Suprapubic skin (tissue), 4 donors: Measurements from ENCODE around the gene RAB6B. TPM values are rescaled to one million over a fixed set of nuclear protein-coding genes. Genes with fewer than 3 reads are reported as not detected.

Source experiments
- DNase-seq, 2 donors: peaks; one replicate each; pipeline ENCODE4 v3.0.0-alpha.2; 2019; ENCODE audit warnings: low spot score in 2 of 2
- H3K27ac ChIP-seq: fragments of 200-600 bp; sonication (generic); one replicate; pipeline ENCODE4 v1.5.1; 2019
- H3K27me3 ChIP-seq: fragments of 200-600 bp; sonication (generic); one replicate; pipeline ENCODE4 v1.5.1; 2019
- H3K36me3 ChIP-seq: fragments of 200-600 bp; sonication (generic); one replicate; pipeline ENCODE4 v1.5.1; 2019
- H3K4me1 ChIP-seq: fragments of 200-600 bp; sonication (generic); one replicate; pipeline ENCODE4 v1.5.1; 2019
- H3K4me3 ChIP-seq: fragments of 200-600 bp; sonication (generic); one replicate; pipeline ENCODE4 v1.5.1; 2019; ENCODE audit warnings: mild to moderate bottlenecking
- H3K9me3 ChIP-seq: fragments of 200-600 bp; sonication (generic); one replicate; pipeline ENCODE4 v1.5.1; 2019
- CTCF ChIP-seq, 2 donors: fragments of 200-600 bp in 1 of 2; fragments of 450-650 bp in 1 of 2; sonication (generic) in 1 of 2; IDR thresholded peaks; one replicate each; pipeline ENCODE4 v1.5.1; 2016 to 2019; ENCODE audit warnings: antibody characterized with exemption in 2 of 2, mild to moderate bottlenecking in 1 of 2, moderate library complexity in 1 of 2
- EP300 ChIP-seq: sonication (generic); formaldehyde crosslinking; IDR thresholded peaks from one replicate; pipeline ENCODE4 v1.6.1; 2017; ENCODE audit warnings: antibody characterized with exemption
- POLR2A ChIP-seq, 2 donors: fragments of 450-650 bp; IDR thresholded peaks; one replicate each; pipeline ENCODE4 v1.6.1; 2017; ENCODE audit warnings: antibody characterized with exemption in 2 of 2, mild to moderate bottlenecking in 2 of 2, moderate library complexity in 2 of 2
- POLR2AphosphoS5 ChIP-seq, 3 donors: sonication (generic); formaldehyde crosslinking; IDR thresholded peaks; one replicate each; pipeline ENCODE4 v1.6.1; 2017; ENCODE audit warnings: antibody characterized with exemption in 3 of 3
- WGBS: methylation state at CpG from one replicate; pipeline ENCODE4 v1.1.5; 2018; 5-methylcytosine and 5-hydroxymethylcytosine counted together
- total RNA-seq, 4 donors: library from RNA; depleted of rRNA; stranded (reverse); fragments of >200 nt; gene quantifications; one replicate each; pipeline ENCODE4 v1.1.0, GENCODE V29; 2016

The RAB6B gene
- total RNA-seq, 4 donors from 2014 or later, result 0.34 to 1.3 (median 0.83) TPM

DNA sequence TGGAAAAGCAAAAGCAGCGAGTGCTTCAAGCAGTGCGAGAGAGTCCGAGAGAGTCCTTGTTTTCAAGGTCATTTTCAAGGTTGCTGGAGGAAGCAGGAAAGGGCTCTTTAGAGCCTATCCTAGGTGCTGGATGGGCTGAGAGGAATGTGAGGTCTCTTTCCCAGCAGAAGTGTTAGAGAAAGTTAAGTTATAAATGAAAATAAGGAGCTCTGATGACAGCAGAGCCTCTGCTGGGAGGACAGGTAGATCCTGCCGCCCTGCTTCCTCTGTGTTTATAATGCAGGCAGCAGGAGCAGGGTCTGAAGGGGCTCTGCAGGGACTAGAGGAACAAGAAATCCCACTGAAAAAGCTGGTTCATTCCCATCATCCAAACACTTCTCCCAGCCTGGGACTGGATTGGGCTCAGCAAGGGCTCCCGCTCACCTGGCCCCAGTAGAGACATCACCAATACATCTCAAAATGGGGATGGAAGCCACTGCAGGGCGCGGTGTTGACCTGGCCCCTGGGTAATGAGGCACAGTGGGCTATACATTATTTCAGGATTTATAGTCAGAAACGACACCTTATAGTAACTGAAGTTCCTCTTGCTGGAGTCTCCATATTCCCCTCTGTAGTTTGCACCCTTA, 41.5 kb upstream of the RAB6B start:
- no peaks in the 10 kb centered on the region for H3K27me3 ChIP-seq
- H3K36me3 ChIP-seq, result no peaks in the 10 kb centered on the region
- no peak overlapping the region for H3K4me3 ChIP-seq
- TF ChIP-seq POLR2A (IDR thresholded peaks at IDR 0.05) (no peak), EP300 (no peak), POLR2AphosphoS5 (IDR thresholded peaks at IDR 0.05) (no peak), CTCF (IDR thresholded peaks at IDR 0.05) (no peak)
- 83% methylated on average over 8 of the region's 8 CpGs for WGBS
- peak; percentile 21 to 38 for DNase-seq
- H3K4me1 ChIP-seq, result peaks cover 16% of the 10 kb centered on the region
- H3K27ac ChIP-seq, result no peak overlapping the region
- no peaks in the 10 kb centered on the region for H3K9me3 ChIP-seq

DNA sequence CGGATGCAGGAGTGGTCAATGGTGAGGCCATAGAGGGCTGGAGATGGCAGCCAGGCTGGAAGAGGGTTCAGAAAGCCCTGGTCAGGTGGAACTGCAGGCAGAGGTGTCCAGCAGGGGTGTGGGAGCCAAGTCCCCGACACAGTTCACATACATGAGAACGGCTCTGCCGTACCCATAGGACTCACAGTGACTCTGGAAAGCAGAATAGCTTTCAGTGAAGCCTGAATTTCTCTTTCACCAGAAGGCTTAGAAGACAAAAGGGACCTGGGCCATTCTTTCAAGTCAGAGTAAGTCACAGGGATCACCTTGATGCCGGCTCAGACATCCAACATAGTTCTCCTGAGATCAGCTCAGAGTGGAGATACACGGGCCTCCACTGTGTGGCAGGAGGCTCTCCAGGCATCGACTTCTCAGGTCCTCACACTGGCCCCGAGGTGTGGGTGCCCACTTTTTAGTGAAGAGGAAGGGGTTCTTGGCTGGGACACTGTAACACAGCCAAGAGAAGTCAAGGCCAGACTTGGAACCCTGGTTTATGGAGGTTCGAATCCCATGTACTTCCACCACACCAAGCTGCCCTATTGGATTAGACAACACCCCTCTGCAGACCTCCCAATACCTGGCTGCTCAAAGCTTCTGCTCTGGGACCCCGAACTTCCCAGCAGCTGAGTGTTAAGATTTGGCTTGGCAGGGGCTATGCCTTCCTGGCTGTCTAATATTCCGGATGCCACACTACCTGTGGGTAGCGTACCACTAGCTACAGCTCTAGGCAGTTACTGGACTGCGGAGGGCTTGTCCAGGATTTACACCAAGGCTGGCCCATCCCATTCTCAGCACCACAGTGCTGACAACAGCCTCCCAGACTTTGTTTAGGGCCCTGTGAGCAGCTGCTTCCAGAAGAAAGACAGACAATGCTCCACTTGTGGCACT, 40.4 kb upstream of the RAB6B start:
- DNase-seq, result peak; percentile 43 to 70
- H3K27me3 ChIP-seq, result no peaks in the 10 kb centered on the region
- peaks cover 7% of the 10 kb centered on the region for H3K4me1 ChIP-seq
- no peaks in the 10 kb centered on the region for H3K36me3 ChIP-seq
- WGBS, result 88% methylated on average over 8 of the region's 13 CpGs
- no peaks in the 10 kb centered on the region for H3K9me3 ChIP-seq
- TF ChIP-seq CTCF (IDR thresholded peaks at IDR 0.05) (no peak), POLR2AphosphoS5 (IDR thresholded peaks at IDR 0.05) (no peak), POLR2A (IDR thresholded peaks at IDR 0.05) (no peak)
- H3K4me3 ChIP-seq, result no peak overlapping the region
- no peak overlapping the region for H3K27ac ChIP-seq

DNA sequence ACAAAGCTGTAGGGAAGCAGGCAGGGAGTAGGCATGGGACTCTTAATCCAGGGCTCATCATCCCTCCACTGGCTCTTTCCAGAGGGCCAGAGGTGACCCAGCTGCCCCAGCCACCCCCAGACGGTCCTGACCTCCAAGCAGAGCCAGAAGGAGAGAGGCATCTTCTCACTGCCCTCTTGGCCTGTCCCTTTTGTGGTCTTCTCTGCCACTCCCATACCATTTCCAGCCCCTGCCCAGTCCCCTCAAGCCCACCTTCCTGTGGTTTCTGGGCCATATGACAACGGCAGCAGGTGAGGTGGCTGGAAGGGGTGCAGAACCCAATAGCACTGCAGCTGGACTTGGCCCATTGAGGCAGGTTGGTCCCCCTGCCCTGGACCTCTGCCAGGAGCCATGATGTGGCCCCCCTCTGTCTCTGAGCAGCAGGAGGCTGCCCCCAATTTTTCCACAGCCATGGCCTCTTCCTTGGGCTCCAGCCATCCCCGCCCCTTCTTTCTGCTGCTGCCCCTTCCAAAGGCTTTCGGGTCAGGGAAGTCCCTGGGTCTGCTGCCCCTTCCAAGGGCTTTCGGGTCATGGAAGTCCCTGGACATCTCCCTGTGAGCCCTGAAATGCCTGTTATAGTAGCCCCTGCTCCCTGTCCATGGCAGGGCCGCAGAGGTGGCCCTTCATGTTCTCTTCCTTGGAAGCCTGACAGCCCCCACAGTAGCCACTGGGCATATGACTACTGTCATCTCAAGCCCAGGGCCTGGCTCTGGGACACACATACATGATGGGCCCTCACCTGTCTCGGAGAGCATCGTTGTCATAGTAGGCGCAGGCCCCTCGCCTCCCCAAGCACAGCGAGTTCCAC, 39.5 kb upstream of the RAB6B start:
- no peak for TF ChIP-seq POLR2A (IDR thresholded peaks at IDR 0.05)
- TF ChIP-seq EP300, result no peak
- no peak for TF ChIP-seq CTCF (IDR thresholded peaks at IDR 0.05)
- TF ChIP-seq POLR2AphosphoS5 (IDR thresholded peaks at IDR 0.05), result no peak
- H3K4me1 ChIP-seq, result peaks cover 7% of the 10 kb centered on the region
- no peaks in the 10 kb centered on the region for H3K27me3 ChIP-seq
- H3K4me3 ChIP-seq, result no peak overlapping the region
- DNase-seq, result peak; percentile 46 to 70
- WGBS, result 98% methylated on average over 10 of the region's 11 CpGs
- no peaks in the 10 kb centered on the region for H3K9me3 ChIP-seq
- H3K36me3 ChIP-seq, result no peaks in the 10 kb centered on the region
- no peak overlapping the region for H3K27ac ChIP-seq

- DNase-seq, result peak; percentile 29 to 61
- TF ChIP-seq EP300, result no peak
- TF ChIP-seq POLR2AphosphoS5 (IDR thresholded peaks at IDR 0.05), result no peak
- no peak for TF ChIP-seq POLR2A (IDR thresholded peaks at IDR 0.05)
- no peak for TF ChIP-seq CTCF (IDR thresholded peaks at IDR 0.05)
- no peaks in the 10 kb centered on the region for H3K36me3 ChIP-seq
- H3K27ac ChIP-seq, result no peak overlapping the region
- no peaks in the 10 kb centered on the region for H3K9me3 ChIP-seq
- H3K4me3 ChIP-seq, result no peak overlapping the region
- H3K27me3 ChIP-seq, result no peaks in the 10 kb centered on the region
- H3K4me1 ChIP-seq, result peaks cover 7% of the 10 kb centered on the region
- WGBS, result 86% methylated on average over 10 of the region's 10 CpGs
Observed at GRCh38 chr3:133934073-133934970, 38.6 kb upstream of the RAB6B start.
